WTC11 (cell line): ENCODE results near the gene RASGRF2. TPM values are rescaled to one million over a fixed set of nuclear protein-coding genes. Genes with fewer than 3 reads are reported as not detected.

Experiments
- ATAC-seq: fragments of 200-7000 bp; cut with Tn5 transposase; 2 replicates; pipeline ENCODE4 v1.10.0; 2021; ENCODE audit warnings: mild to moderate bottlenecking, moderate library complexity
- CTCF ChIA-PET: fragments of 300-600 bp; sonication (Branson Sonifier 250); formaldehyde crosslinking; loops from one replicate; lab custom pipeline; 2021; ENCODE audit warnings: antibody characterized with exemption; lab: Charles Lee
- POLR2A ChIA-PET: fragments of 350-600 bp; sonication (Branson Sonifier 250); formaldehyde crosslinking; loops from one replicate; lab custom pipeline; 2021; ENCODE audit warnings: antibody characterized with exemption; lab: Charles Lee
- DNase-seq: peaks from one replicate; pipeline ENCODE4 v3.0.0; 2021; ENCODE audit warnings: low spot score
- H3K27ac Mint-ChIP-seq: 2 replicates; pipeline ENCODE4 v1.8.0; 2021; ENCODE audit warnings: mixed read lengths
- H3K27me3 Mint-ChIP-seq: 2 replicates; pipeline ENCODE4 v1.8.0; 2021; ENCODE audit warnings: low read depth, mild to moderate bottlenecking, moderate library complexity, mixed read lengths
- H3K36me3 Mint-ChIP-seq: 2 replicates; pipeline ENCODE4 v1.8.0; 2021; ENCODE audit warnings: mixed read lengths
- H3K4me1 Mint-ChIP-seq: 2 replicates; pipeline ENCODE4 v1.8.0; 2022; ENCODE audit warnings: mixed read lengths
- H3K4me3 Mint-ChIP-seq: 2 replicates; pipeline ENCODE4 v1.8.0; 2021; ENCODE audit warnings: mild to moderate bottlenecking, moderate library complexity, mixed read lengths
- H3K9me3 Mint-ChIP-seq: 2 replicates; pipeline ENCODE4 v1.8.0; 2021; ENCODE audit warnings: mixed read lengths
- FOXJ3 ChIP-seq: sonication (generic); formaldehyde crosslinking; IDR thresholded peaks from 2 replicates; pipeline ENCODE4 v1.9.0; 2021; ENCODE audit warnings: missing genetic modification reagents, mild to moderate bottlenecking, borderline replicate concordance
- OVOL2 ChIP-seq: fragments of 250-450 bp; sonication (Bioruptor Pico); IDR thresholded peaks from 2 replicates; pipeline ENCODE4 v1.9.0; 2021; ENCODE audit warnings: mild to moderate bottlenecking, borderline replicate concordance
- SP1 ChIP-seq: sonication (generic); formaldehyde crosslinking; conservative IDR thresholded peaks from 2 replicates; pipeline ENCODE4 v1.8.1; 2022; ENCODE audit warnings: missing genetic modification reagents
- TEAD1 ChIP-seq: sonication (generic); formaldehyde crosslinking; IDR thresholded peaks from 2 replicates; pipeline ENCODE4 v1.8.0; 2022; ENCODE audit warnings: mild to moderate bottlenecking, missing genetic modification reagents
- ZNF232 ChIP-seq: sonication (generic); formaldehyde crosslinking; IDR thresholded peaks from 2 replicates; pipeline ENCODE4 v1.8.0; 2022; ENCODE audit warnings: mild to moderate bottlenecking, missing genetic modification reagents
- ZNF317 ChIP-seq: sonication (generic); formaldehyde crosslinking; IDR thresholded peaks from 2 replicates; pipeline ENCODE4 v1.8.1; 2023; ENCODE audit warnings: low read depth, mild to moderate bottlenecking, moderate library complexity, missing genetic modification reagents, borderline replicate concordance
- ZNF423 ChIP-seq: fragments of 250-450 bp; sonication (Bioruptor Pico); IDR thresholded peaks from 2 replicates; pipeline ENCODE4 v2.1.2; 2022; ENCODE audit warnings: mild to moderate bottlenecking, moderate library complexity
- total RNA-seq: library from RNA; stranded (reverse); gene quantifications from 3 replicates; pipeline ENCODE4 v1.2.3, GENCODE V29; 2021
- TF ChIP-seq, protein P1 (sequence below): sonication (generic); formaldehyde crosslinking; IDR thresholded peaks from 2 replicates; pipeline ENCODE4 v1.8.1; 2023; ENCODE audit warnings: mild to moderate bottlenecking, moderate library complexity, missing genetic modification reagents
- TF ChIP-seq, protein P2 (sequence below): fragments of 250-450 bp; sonication (Bioruptor Pico); IDR thresholded peaks from 2 replicates; pipeline ENCODE4 v1.8.0; 2021; ENCODE audit warnings: mild to moderate bottlenecking
- TF ChIP-seq, protein P3 (sequence below): sonication (generic); formaldehyde crosslinking; IDR thresholded peaks from 2 replicates; pipeline ENCODE4 v1.8.0; 2022; ENCODE audit warnings: mild to moderate bottlenecking, missing genetic modification reagents
- TF ChIP-seq, protein P4 (sequence below): sonication (generic); formaldehyde crosslinking; IDR thresholded peaks from 2 replicates; pipeline ENCODE4 v1.8.1; 2023; ENCODE audit warnings: mild to moderate bottlenecking, missing genetic modification reagents, borderline replicate concordance
- TF ChIP-seq, protein P5 (sequence below): fragments of 200-600 bp; IDR thresholded peaks from 2 replicates; pipeline ENCODE4 v1.8.0; 2022; ENCODE audit warnings: antibody characterized with exemption

The RASGRF2 gene
- total RNA-seq, 1 experiment from 2014 or later = 17.6 TPM

DNA sequence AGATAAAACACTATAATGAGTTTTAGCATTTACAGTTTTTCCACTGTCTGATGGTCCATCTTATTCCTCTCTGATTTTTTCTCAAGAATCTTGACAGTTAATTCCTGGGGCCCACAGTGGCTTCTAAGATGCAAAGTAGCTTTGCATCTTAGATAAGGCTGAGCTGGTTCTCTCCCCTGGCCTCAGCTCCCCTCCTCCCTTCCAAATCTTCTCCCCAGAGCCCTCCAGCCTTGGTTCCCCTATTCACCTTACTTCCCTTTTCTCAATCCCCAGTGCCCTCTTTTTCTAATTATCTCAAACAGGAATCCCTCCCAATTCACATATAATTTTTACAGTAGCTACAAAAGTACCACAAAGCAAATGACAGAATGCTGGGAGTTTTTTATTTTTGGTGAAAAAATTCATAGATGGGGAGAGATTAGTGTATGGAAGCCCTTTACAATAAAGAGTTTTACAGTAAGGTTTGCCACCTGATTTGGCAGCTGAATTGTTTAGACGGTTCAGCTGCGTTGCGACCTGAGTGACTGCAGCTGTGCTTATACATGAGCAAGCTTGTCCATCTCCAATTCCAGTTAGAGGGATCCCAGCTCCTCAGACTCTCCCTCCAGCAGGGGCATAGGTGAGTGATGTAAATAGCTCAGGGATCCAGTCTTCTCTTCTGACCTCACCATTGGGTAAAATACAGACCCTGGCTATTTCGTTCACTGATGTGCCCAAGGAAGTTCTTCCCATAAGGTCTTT, 221.6 kb downstream of the RASGRF2 start:
- Mint-ChIP-seq H3K36me3 (no peaks in the 10 kb centered on the region), H3K27ac (no peak overlapping the region)
- peak; percentile 70 for ATAC-seq

More for the DNA sequence above, 221.6 kb downstream of the RASGRF2 start:
- DNase-seq = no peak
- no peaks in the 10 kb centered on the region for H3K27me3 Mint-ChIP-seq
- no peaks in the 10 kb centered on the region for H3K9me3 Mint-ChIP-seq
- peaks cover 15% of the 10 kb centered on the region for H3K4me1 Mint-ChIP-seq
- no peak overlapping the region for H3K4me3 Mint-ChIP-seq
- ChIA-PET CTCF (interaction anchor here (0.7 to 1.7 kb wide), 9 partner anchors 9 to 493 kb away, joined by 3 to 11 read pairs (median 4); no protein-coding TSS in a partner anchor), POLR2A (no interaction called here)
- TF ChIP-seq, protein P1, sequence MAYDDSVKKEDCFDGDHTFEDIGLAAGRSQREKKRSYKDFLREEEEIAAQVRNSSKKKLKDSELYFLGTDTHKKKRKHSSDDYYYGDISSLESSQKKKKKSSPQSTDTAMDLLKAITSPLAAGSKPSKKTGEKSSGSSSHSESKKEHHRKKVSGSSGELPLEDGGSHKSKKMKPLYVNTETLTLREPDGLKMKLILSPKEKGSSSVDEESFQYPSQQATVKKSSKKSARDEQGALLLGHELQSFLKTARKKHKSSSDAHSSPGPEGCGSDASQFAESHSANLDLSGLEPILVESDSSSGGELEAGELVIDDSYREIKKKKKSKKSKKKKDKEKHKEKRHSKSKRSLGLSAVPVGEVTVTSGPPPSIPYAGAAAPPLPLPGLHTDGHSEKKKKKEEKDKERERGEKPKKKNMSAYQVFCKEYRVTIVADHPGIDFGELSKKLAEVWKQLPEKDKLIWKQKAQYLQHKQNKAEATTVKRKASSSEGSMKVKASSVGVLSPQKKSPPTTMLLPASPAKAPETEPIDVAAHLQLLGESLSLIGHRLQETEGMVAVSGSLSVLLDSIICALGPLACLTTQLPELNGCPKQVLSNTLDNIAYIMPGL = no peak
- TF ChIP-seq, protein P2, sequence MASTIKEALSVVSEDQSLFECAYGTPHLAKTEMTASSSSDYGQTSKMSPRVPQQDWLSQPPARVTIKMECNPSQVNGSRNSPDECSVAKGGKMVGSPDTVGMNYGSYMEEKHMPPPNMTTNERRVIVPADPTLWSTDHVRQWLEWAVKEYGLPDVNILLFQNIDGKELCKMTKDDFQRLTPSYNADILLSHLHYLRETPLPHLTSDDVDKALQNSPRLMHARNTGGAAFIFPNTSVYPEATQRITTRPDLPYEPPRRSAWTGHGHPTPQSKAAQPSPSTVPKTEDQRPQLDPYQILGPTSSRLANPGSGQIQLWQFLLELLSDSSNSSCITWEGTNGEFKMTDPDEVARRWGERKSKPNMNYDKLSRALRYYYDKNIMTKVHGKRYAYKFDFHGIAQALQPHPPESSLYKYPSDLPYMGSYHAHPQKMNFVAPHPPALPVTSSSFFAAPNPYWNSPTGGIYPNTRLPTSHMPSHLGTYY (CRISPR knock-in tag) = no peak
- TF ChIP-seq ZNF317 = no peak
- TF ChIP-seq, protein P3, sequence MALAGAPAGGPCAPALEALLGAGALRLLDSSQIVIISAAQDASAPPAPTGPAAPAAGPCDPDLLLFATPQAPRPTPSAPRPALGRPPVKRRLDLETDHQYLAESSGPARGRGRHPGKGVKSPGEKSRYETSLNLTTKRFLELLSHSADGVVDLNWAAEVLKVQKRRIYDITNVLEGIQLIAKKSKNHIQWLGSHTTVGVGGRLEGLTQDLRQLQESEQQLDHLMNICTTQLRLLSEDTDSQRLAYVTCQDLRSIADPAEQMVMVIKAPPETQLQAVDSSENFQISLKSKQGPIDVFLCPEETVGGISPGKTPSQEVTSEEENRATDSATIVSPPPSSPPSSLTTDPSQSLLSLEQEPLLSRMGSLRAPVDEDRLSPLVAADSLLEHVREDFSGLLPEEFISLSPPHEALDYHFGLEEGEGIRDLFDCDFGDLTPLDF (CRISPR knock-in tag) = no peak
- TF ChIP-seq OVOL2 (CRISPR knock-in tag) = no peak
- TF ChIP-seq, protein P4, sequence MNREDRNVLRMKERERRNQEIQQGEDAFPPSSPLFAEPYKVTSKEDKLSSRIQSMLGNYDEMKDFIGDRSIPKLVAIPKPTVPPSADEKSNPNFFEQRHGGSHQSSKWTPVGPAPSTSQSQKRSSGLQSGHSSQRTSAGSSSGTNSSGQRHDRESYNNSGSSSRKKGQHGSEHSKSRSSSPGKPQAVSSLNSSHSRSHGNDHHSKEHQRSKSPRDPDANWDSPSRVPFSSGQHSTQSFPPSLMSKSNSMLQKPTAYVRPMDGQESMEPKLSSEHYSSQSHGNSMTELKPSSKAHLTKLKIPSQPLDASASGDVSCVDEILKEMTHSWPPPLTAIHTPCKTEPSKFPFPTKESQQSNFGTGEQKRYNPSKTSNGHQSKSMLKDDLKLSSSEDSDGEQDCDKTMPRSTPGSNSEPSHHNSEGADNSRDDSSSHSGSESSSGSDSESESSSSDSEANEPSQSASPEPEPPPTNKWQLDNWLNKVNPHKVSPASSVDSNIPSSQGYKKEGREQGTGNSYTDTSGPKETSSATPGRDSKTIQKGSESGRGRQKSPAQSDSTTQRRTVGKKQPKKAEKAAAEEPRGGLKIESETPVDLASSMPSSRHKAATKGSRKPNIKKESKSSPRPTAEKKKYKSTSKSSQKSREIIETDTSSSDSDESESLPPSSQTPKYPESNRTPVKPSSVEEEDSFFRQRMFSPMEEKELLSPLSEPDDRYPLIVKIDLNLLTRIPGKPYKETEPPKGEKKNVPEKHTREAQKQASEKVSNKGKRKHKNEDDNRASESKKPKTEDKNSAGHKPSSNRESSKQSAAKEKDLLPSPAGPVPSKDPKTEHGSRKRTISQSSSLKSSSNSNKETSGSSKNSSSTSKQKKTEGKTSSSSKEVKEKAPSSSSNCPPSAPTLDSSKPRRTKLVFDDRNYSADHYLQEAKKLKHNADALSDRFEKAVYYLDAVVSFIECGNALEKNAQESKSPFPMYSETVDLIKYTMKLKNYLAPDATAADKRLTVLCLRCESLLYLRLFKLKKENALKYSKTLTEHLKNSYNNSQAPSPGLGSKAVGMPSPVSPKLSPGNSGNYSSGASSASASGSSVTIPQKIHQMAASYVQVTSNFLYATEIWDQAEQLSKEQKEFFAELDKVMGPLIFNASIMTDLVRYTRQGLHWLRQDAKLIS (CRISPR knock-in tag) = no peak
- TF ChIP-seq, protein P5, sequence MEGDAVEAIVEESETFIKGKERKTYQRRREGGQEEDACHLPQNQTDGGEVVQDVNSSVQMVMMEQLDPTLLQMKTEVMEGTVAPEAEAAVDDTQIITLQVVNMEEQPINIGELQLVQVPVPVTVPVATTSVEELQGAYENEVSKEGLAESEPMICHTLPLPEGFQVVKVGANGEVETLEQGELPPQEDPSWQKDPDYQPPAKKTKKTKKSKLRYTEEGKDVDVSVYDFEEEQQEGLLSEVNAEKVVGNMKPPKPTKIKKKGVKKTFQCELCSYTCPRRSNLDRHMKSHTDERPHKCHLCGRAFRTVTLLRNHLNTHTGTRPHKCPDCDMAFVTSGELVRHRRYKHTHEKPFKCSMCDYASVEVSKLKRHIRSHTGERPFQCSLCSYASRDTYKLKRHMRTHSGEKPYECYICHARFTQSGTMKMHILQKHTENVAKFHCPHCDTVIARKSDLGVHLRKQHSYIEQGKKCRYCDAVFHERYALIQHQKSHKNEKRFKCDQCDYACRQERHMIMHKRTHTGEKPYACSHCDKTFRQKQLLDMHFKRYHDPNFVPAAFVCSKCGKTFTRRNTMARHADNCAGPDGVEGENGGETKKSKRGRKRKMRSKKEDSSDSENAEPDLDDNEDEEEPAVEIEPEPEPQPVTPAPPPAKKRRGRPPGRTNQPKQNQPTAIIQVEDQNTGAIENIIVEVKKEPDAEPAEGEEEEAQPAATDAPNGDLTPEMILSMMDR = no peak
- TF ChIP-seq ZNF232 (CRISPR knock-in tag) = no peak
- no peak for TF ChIP-seq FOXJ3 (CRISPR knock-in tag)
- TF ChIP-seq SP1 = no peak
- no peak for TF ChIP-seq ZNF423 (CRISPR knock-in tag)
- TF ChIP-seq TEAD1 (CRISPR knock-in tag) = no peak
